Activated B cell treated with CpG ODN at 0.5 μM for 24 hours (primary cell): Measurements from ENCODE around the gene POU2F2. TPM values are rescaled to one million over a fixed set of nuclear protein-coding genes. Genes with fewer than 3 reads are reported as not detected.

Experiments
- ATAC-seq: fragments of 200-7000 bp; cut with Tn5 transposase; one replicate; pipeline ENCODE4 v1.10.0; 2021; ENCODE audit warnings: low read depth, mild to moderate bottlenecking, moderate library complexity
- CTCF ChIA-PET: fragments of 350-600 bp; sonication (Branson Sonifier 250); formaldehyde crosslinking; loops from one replicate; lab custom pipeline; 2021; ENCODE audit warnings: antibody characterized with exemption; lab: Charles Lee
- POLR2A ChIA-PET: fragments of 350-600 bp; sonication (Branson Sonifier 250); formaldehyde crosslinking; loops from one replicate; lab custom pipeline; 2021; ENCODE audit warnings: antibody characterized with exemption; lab: Charles Lee
- DNase-seq: peaks from one replicate; pipeline ENCODE4 v3.0.0; 2022
- H3K27ac Mint-ChIP-seq: one replicate; pipeline ENCODE4 v1.8.0; 2020; ENCODE audit warnings: mixed read lengths
- H3K27me3 Mint-ChIP-seq: one replicate; pipeline ENCODE4 v1.8.0; 2021; ENCODE audit warnings: mixed read lengths
- H3K36me3 Mint-ChIP-seq: one replicate; pipeline ENCODE4 v1.8.0; 2021; ENCODE audit warnings: low read depth, mixed read lengths
- H3K4me1 Mint-ChIP-seq: one replicate; pipeline ENCODE4 v1.8.0; 2021; ENCODE audit warnings: mixed read lengths
- H3K4me3 Mint-ChIP-seq: one replicate; pipeline ENCODE4 v1.8.0; 2020; ENCODE audit warnings: mild to moderate bottlenecking, mixed read lengths
- H3K9me3 Mint-ChIP-seq: one replicate; pipeline ENCODE4 v1.8.0; 2020; ENCODE audit warnings: mixed read lengths
- intact Hi-C: fragments of 100-400 bp; cut with micrococcal nuclease; formaldehyde crosslinking; loops from one replicate; pipeline ENCODE4 v1.15.1; 2024
- total RNA-seq: library from RNA; stranded (reverse); gene quantifications from 2 replicates; pipeline ENCODE4 v1.2.3, GENCODE V29; 2022
- TF ChIP-seq, protein P1 (sequence below): fragments of 200-600 bp; IDR thresholded peaks from one replicate; pipeline ENCODE4 v1.8.0; 2022; ENCODE audit warnings: antibody characterized with exemption, mild to moderate bottlenecking

The POU2F2 gene
- total RNA-seq, 1 donor from 2014 or later: 577 TPM

DNA sequence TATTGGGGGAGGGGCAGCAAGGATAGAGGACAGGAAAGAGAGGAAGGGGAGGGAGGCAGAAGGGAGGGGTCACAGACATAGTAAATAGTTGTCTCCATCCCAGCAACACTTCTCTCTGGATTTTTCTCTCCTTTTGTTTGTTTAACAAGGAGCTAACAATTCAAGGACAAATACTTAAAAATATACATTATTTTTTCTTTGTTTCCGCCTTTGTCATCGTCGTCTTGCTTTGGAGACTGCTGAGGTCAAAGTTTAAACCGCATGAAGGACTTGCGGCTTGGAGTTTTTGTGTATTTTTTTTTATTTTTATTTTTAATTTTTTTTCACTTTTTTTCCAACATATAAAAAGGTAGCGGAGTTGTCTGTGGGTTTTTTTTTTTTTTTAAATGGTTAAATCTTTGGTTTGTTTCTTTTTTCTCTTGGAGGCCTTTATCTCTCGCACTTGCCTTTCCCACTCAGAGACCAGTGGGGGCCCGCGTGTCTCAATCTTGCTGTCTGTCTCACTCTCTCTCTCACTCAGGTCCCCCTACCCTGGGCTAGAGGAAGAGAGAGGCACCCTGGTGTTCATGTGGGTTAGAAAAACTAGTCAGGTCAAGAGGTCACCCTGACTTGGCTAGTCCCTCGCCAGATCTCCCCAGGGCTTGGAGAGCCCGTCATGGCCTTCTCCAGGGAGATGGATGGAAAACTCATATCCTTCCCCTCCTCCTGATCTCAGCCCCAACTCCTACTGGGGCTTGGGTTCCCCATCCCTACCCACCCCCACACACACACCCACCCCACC lies 45.3 kb downstream of the POU2F2 start:
- ChIA-PET POLR2A (interaction anchor here (0.6 to 2.1 kb wide), 8 partner anchors 8 to 278 kb away, joined by 3 to 21 read pairs (median 4); partner anchors contain the start of gene ZNF574), CTCF (no interaction called here)
- Mint-ChIP-seq H3K36me3 (peaks cover 33% of the 10 kb centered on the region), H3K27ac (peak overlapping the region; percentile 79), H3K9me3 (no peaks in the 10 kb centered on the region), H3K4me1 (peaks cover 51% of the 10 kb centered on the region), H3K27me3 (no peaks in the 10 kb centered on the region), H3K4me3 (peak overlapping the region; percentile 35)
- intact Hi-C loops: no loop called here
- peak; percentile 18 for ATAC-seq
- TF ChIP-seq, protein P1, sequence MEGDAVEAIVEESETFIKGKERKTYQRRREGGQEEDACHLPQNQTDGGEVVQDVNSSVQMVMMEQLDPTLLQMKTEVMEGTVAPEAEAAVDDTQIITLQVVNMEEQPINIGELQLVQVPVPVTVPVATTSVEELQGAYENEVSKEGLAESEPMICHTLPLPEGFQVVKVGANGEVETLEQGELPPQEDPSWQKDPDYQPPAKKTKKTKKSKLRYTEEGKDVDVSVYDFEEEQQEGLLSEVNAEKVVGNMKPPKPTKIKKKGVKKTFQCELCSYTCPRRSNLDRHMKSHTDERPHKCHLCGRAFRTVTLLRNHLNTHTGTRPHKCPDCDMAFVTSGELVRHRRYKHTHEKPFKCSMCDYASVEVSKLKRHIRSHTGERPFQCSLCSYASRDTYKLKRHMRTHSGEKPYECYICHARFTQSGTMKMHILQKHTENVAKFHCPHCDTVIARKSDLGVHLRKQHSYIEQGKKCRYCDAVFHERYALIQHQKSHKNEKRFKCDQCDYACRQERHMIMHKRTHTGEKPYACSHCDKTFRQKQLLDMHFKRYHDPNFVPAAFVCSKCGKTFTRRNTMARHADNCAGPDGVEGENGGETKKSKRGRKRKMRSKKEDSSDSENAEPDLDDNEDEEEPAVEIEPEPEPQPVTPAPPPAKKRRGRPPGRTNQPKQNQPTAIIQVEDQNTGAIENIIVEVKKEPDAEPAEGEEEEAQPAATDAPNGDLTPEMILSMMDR: no peak
- no peak for DNase-seq

GRCh38 chr19:42086188-42086736 lies 46.0 kb downstream of the POU2F2 start:
- Mint-ChIP-seq H3K9me3 (no peaks in the 10 kb centered on the region), H3K4me3 (no peak overlapping the region), H3K4me1 (peaks cover 54% of the 10 kb centered on the region), H3K27me3 (no peaks in the 10 kb centered on the region), H3K36me3 (peaks cover 36% of the 10 kb centered on the region), H3K27ac (peak overlapping the region; percentile 79)
- POLR2A ChIA-PET: interaction anchor here (0.7 to 2.5 kb wide), 3 partner anchors 8 to 90 kb away, joined by 4 to 21 read pairs (median 15); partner anchors contain the start of gene ZNF574
- DNase-seq (no peak), ATAC-seq (peak; percentile 13)
- CTCF ChIA-PET: no interaction called here
- intact Hi-C loops: no loop called here
- TF ChIP-seq, protein P1: no peak

DNA sequence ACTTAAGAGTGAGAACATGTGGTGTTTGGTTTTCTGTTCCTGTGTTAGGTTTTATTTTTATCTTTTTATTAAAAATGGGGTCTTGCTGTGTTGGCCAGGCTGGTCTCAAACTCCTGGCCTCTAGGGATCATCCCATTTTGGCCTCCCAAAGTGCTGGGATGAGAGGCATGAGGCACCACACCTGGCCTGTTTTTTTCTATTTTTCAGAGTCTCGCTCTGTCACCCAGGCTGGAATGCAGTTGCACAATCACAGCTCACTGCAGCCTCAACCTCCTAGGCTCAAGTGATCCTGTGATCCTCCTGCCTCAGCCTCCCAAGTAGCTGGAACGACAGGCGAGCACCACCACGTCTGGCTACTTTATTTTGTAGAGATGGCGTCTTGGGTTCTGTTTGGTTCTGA lies 48.7 kb downstream of the POU2F2 start:
- Mint-ChIP-seq H3K9me3 (no peaks in the 10 kb centered on the region), H3K27ac (no peak overlapping the region), H3K27me3 (no peaks in the 10 kb centered on the region), H3K4me1 (peaks cover 31% of the 10 kb centered on the region), H3K4me3 (no peak overlapping the region), H3K36me3 (peaks cover 45% of the 10 kb centered on the region)
- ChIA-PET POLR2A (interaction anchor here (2.5 kb wide), 1 partner anchor 7 kb away, joined by 21 read pairs; the partner anchor contains the start of gene ZNF574), CTCF (no interaction called here)
- ATAC-seq: no peak
- no peak for DNase-seq
- TF ChIP-seq, protein P1: no peak
- intact Hi-C loops: no loop called here

DNA sequence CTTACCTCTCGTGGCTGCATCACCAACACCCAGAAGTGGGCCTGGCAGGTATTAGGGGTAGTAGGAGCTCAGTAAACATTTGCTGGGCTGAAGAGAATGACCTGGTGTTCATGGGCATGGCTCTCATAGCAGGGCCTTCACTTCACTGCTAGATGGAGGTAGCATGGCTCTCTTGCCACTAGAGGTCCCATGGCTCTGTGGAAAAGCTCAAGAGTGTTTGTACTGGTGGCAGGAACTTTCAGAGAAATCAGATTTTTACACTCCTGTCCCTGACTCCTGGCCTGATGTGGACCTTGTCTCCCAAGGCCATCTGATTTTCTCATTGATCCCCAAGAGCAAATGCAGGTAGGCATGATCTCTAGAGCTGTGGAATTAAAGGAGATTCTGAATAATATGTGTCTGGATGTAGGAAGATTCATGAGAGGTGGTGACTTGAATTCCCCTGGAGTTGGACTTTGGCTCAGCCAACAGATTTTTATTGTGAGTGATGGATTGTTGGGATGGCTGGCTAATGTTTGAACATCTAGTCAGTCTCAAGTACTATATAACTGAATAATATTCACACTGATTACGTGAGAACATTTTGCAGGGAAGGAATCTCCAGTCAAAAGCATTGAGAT lies 50.6 kb downstream of the POU2F2 start:
- Mint-ChIP-seq H3K9me3 (no peaks in the 10 kb centered on the region), H3K27ac (peak overlapping the region; percentile 5), H3K36me3 (peaks cover 59% of the 10 kb centered on the region), H3K4me1 (peaks cover 35% of the 10 kb centered on the region), H3K4me3 (no peak overlapping the region), H3K27me3 (no peaks in the 10 kb centered on the region)
- DNase-seq: no peak
- TF ChIP-seq, protein P1: no peak
- CTCF ChIA-PET: interaction anchor here (0.7 to 1.1 kb wide), 6 partner anchors 27 to 319 kb away, joined by 3 read pairs; no protein-coding TSS in a partner anchor
- POLR2A ChIA-PET: interaction anchor here (0.6 to 2.4 kb wide), 6 partner anchors 9 to 130 kb away, joined by 3 to 10 read pairs (median 5); no protein-coding TSS in a partner anchor
- peak; percentile 51 for ATAC-seq
- intact Hi-C loops: loop anchor here (1.0 kb wide), 2 partner anchors 103 to 215 kb away; no protein-coding TSS in a partner anchor
